ENCODE results near the gene EIPR1.

- TF ChIP-seq CTCF (IDR thresholded peaks at IDR 0.05) (no peak), POLR2AphosphoS5 (IDR thresholded peaks at IDR 0.05) (no peak), POLR2A (IDR thresholded peaks at IDR 0.05; ENCODE audit: low read depth) (no peak)
Observed at GRCh38 chr2:3217646-3218045, 160.0 kb downstream of the EIPR1 start.

Data from esophagus muscularis mucosa (tissue), 3 donors.